Right atrium auricular region (tissue), 2 donors: Measurements from ENCODE around the gene RALBP1. TPM values are rescaled to one million over a fixed set of nuclear protein-coding genes. Genes with fewer than 3 reads are reported as not detected.
"Not testable (repeated sequence)": the region's sequence is repeated elsewhere in the genome, so short reads cannot be mapped to it uniquely, and the experiment has no call there.

Experiments used
- DNase-seq: peaks from one replicate; pipeline ENCODE4 v3.0.0-alpha.2; 2019; ENCODE audit warnings: low spot score
- H3K27ac ChIP-seq, 2 donors: fragments of 200-600 bp; sonication (generic); 1 replicate in 1 of 2; 2 replicates in 1 of 2; pipeline ENCODE4 v1.5.1; 2016 to 2019
- H3K27me3 ChIP-seq, 2 donors: fragments of 200-600 bp; sonication (generic); one replicate each; pipeline versions ENCODE4 v1.5.1 to v1.6.0; 2017 to 2019
- H3K36me3 ChIP-seq: fragments of 200-600 bp; sonication (generic); one replicate; pipeline ENCODE4 v1.5.1; 2016
- H3K4me1 ChIP-seq, 2 donors: fragments of 200-600 bp; sonication (generic); one replicate each; pipeline versions ENCODE4 v1.5.1 to v1.6.0; 2017 to 2019
- H3K4me3 ChIP-seq, 2 donors: fragments of 200-600 bp; sonication (generic); 1 replicate in 1 of 2; 2 replicates in 1 of 2; pipeline ENCODE4 v1.5.1; 2017 to 2019; ENCODE audit warnings: mild to moderate bottlenecking in 1 of 2, moderate library complexity in 1 of 2
- H3K9me3 ChIP-seq, 2 donors: fragments of 200-600 bp; sonication (generic); one replicate each; pipeline ENCODE4 v1.5.1; 2019
- total RNA-seq, 2 donors: library from RNA; depleted of rRNA; stranded (reverse); fragments of >200 nt; gene quantifications; one replicate each; pipeline ENCODE4 v1.1.0, GENCODE V29; 2016
- TF ChIP-seq, protein P1 (sequence below), 2 donors: fragments of 200-600 bp; sonication (generic); IDR thresholded peaks; one replicate each; pipeline ENCODE4 v1.5.1; 2019; ENCODE audit warnings: antibody characterized with exemption in 2 of 2

Gene RALBP1
- total RNA-seq, 2 donors from 2014 or later, result 58.7 to 62.5 TPM

DNA sequence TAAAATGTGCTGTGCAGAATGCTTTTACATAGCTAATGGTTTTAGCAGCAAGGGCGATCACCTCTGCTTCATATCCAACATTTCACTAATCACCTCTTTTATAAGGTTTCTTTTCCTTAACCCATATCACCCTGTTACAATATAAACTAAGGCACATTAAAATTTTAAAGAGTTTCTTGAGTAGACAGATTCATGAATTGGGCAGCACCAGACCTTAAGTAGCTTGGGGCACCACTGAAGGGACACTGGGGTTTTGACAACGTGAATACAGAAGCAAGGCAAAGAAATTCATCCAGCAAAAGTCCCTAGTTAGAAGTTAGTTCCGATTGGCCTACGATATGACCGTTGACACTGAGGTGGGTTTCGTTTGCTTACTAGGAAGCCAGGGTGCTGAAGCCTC lies 44.0 kb upstream of the RALBP1 start:
- no peak overlapping the region for H3K4me3 ChIP-seq
- TF ChIP-seq, protein P1, sequence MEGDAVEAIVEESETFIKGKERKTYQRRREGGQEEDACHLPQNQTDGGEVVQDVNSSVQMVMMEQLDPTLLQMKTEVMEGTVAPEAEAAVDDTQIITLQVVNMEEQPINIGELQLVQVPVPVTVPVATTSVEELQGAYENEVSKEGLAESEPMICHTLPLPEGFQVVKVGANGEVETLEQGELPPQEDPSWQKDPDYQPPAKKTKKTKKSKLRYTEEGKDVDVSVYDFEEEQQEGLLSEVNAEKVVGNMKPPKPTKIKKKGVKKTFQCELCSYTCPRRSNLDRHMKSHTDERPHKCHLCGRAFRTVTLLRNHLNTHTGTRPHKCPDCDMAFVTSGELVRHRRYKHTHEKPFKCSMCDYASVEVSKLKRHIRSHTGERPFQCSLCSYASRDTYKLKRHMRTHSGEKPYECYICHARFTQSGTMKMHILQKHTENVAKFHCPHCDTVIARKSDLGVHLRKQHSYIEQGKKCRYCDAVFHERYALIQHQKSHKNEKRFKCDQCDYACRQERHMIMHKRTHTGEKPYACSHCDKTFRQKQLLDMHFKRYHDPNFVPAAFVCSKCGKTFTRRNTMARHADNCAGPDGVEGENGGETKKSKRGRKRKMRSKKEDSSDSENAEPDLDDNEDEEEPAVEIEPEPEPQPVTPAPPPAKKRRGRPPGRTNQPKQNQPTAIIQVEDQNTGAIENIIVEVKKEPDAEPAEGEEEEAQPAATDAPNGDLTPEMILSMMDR (IDR thresholded peaks at IDR 0.05), result no peak
- H3K4me1 ChIP-seq, result peaks cover 0 to 12% of the 10 kb centered on the region in 2 donors
- no peaks in the 10 kb centered on the region for H3K36me3 ChIP-seq
- H3K9me3 ChIP-seq, result no peaks in the 10 kb centered on the region
- no peaks in the 10 kb centered on the region for H3K27me3 ChIP-seq
- no peak overlapping the region for H3K27ac ChIP-seq
- DNase-seq, result no peak

DNA sequence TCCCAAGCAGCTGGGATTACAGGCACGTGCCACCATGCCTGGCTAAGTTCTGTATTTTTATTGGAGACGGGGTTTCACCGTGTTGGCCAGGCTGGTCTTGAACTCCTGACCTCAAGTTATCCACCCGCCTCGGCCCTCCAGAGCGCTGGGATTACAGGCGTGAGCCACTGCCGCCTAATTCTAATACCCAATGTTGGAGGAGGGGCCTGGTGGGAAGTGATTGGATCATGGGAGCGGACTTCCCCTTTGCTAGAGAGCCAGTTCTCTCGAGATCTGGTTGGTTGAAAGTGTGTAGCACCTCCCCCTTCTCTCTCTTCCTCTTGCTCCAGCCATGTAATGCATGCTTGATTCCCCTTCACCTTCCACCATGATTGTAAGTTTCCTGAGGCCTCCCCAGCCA lies 42.2 kb upstream of the RALBP1 start:
- H3K27ac ChIP-seq, H3K9me3 ChIP-seq, H3K36me3 ChIP-seq, H3K27me3 ChIP-seq, H3K4me3 ChIP-seq, DNase-seq: not testable (repeated sequence)
- H3K4me1 ChIP-seq, result peaks cover 0 to 12% of the 10 kb centered on the region in 2 donors

DNA sequence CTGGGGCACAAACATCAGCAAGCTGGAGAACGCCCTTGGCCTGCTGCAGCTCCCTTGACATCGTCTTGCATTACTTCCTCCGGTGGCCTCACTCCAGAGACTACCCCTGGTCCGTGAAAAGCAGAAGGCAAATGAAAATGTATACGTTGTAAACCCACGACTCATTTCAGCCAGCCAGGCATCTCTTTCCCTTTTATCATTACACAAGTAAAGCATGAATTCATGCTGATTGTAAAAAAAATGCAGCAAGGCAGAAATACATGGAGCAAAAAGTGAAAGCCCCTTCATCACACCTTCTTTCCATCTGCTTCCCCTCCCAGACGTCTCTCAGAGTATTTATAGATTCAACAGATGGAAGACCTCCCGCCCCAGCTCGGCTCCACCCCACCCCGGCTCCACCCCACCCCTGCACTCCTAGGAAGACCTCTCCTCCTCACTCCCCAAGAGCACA lies 41.6 kb upstream of the RALBP1 start:
- no peak for DNase-seq
- no peak overlapping the region for H3K4me3 ChIP-seq
- TF ChIP-seq, protein P1 (IDR thresholded peaks at IDR 0.05), result no peak
- no peak overlapping the region for H3K27ac ChIP-seq
- no peaks in the 10 kb centered on the region for H3K27me3 ChIP-seq
- H3K4me1 ChIP-seq, result peaks cover 0 to 7% of the 10 kb centered on the region in 2 donors
- no peaks in the 10 kb centered on the region for H3K9me3 ChIP-seq
- no peaks in the 10 kb centered on the region for H3K36me3 ChIP-seq

DNA sequence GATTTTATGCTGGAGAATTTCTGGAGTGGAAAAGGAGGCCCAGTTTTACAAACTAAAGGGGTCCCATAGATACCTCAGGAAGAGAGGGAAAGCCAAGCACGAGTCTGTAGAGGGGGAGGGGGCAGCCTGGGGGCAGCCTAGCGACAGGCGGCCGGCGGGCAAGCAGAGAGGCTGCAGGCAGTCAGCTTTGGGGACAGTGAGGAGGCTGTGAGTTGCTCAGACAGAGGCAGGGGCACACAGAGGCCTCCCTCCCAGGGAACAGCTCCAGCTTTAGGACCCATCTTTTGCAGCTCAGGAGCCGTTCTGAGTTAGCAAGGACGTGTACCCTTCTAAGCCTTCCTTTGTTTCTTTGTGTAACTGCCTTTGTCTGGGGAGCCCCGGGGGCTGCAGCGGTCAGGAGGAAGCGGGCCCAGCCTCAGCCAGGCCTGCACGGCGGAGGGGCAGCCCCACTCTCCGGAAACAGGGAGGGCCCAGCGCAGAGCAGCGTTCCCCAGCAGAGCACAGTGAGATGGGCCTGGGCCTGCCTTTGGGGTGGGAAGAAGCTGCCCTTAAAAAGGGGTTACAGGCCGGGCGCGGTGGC lies 41.1 kb upstream of the RALBP1 start:
- H3K36me3 ChIP-seq, result no peaks in the 10 kb centered on the region
- DNase-seq, result no peak
- H3K27ac ChIP-seq, result no peak overlapping the region
- TF ChIP-seq, protein P1 (IDR thresholded peaks at IDR 0.05), result no peak
- H3K9me3 ChIP-seq, result no peaks in the 10 kb centered on the region
- H3K4me1 ChIP-seq, result peaks cover 0 to 6% of the 10 kb centered on the region in 2 donors
- no peaks in the 10 kb centered on the region for H3K27me3 ChIP-seq
- H3K4me3 ChIP-seq, result no peak overlapping the region

DNA sequence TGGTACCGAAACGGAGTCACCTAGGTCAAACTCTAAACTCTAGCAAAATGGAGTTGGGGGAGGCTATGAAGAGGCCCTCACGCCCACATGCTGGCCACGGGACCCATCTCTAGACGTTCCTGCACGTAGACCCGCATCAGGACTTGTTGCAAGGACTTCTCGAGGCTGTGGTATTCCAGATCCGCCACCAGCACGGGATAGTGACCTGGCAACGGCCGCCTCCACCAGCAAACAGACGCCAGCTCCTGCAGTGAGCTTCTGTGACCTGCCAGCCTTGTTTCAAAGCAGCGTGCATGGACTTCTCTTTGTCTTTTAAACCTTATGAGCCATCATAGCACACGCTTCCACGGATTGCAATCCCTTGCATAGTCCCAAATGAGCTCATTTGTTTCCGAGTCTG lies 40.3 kb upstream of the RALBP1 start:
- DNase-seq, result no peak
- Histone ChIP-seq H3K9me3 (no peaks in the 10 kb centered on the region), H3K4me3 (no peak overlapping the region), H3K36me3 (no peaks in the 10 kb centered on the region), H3K4me1 (peaks cover 0 to 6% of the 10 kb centered on the region in 2 donors), H3K27me3 (no peaks in the 10 kb centered on the region), H3K27ac (no peak overlapping the region)
- TF ChIP-seq, protein P1 (IDR thresholded peaks at IDR 0.05), result no peak

DNA sequence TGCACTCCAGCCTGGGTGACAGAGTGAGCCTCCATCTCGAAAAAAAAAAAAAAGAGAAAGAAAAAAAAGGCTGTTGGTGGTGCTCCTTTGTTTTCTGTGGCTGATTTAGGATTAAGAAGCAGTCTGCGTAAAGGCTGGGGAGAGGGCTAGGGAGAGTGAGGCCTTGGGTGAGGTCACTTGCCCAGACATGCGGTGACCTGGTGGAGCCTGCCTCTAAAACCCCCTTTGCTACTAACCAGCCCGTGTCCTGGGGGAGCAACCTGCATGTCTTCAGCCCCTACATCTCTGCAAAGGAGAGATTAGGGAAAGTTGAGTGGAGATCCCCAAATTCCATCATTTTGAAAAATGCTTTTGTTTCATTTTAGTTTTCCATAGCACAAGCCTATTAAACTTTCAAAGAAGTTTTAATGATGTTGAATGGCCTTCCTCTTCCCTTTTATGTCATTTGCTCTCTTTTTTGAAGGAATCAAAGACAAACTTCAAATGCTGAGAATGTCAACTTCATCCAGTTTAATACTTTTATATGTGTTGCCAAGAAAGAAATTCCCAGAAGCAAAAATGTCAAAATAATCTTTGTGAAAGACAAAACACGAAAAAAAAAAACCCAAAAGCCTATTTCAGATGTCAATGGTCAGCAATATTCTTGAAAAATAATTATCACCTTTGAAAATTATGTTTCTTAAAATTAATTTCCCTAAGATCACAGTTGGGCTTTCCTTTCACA lies 38.9 kb upstream of the RALBP1 start:
- Histone ChIP-seq H3K27me3 (no peaks in the 10 kb centered on the region), H3K4me3 (no peak overlapping the region), H3K9me3 (no peaks in the 10 kb centered on the region), H3K27ac (no peak overlapping the region), H3K36me3 (no peaks in the 10 kb centered on the region), H3K4me1 (peaks cover 0 to 6% of the 10 kb centered on the region in 2 donors)
- TF ChIP-seq, protein P1 (IDR thresholded peaks at IDR 0.05), result no peak
- no peak for DNase-seq
